Fibroblast of pulmonary artery (primary cell): ENCODE data around the gene OGDH.

Experiments
- DNase-seq: peaks from one replicate; pipeline ENCODE4 v3.0.0-alpha.2; 2010; ENCODE audit warnings: low read depth
- H3K4me3 ChIP-seq: replicated peaks from 2 replicates; pipeline ENCODE4 v1.5.1; 2011; ENCODE audit warnings: low read depth, mild to moderate bottlenecking, control low read depth, low read length, moderate library complexity
- CTCF ChIP-seq: IDR thresholded peaks from 2 replicates; pipeline ENCODE4 v1.5.1; 2011; ENCODE audit warnings: mild to moderate bottlenecking, control low read depth, low read length, inconsistent platforms; ENCODE audit errors: missing control alignments

Gene OGDH

DNA sequence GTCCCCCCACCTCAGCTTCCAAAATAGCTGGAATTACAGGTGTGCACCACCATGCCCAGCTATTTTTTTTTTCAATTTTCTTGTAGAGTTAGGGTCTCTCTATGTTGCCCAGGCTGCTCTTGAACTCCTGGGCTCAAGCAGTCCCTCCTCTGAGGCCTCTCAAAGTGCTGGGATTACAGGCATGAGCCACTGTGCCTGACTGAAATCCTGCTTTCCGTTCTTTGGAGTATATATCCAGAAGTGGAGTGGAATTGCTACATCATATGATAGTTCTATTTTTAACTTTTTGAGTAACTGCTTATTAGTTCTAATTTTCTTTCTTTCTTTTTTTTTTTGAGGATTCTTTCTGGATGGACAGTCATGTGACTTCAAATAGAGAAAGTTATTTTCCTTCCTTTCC, 79.3 kb downstream of the OGDH start:
- no peak overlapping the region for H3K4me3 ChIP-seq
- no peak for DNase-seq
- no peak for TF ChIP-seq CTCF

GRCh38 chr7:44689427-44689826, 83.0 kb downstream of the OGDH start:
- H3K4me3 ChIP-seq: no peak overlapping the region
- no peak for TF ChIP-seq CTCF
- no peak for DNase-seq

DNA sequence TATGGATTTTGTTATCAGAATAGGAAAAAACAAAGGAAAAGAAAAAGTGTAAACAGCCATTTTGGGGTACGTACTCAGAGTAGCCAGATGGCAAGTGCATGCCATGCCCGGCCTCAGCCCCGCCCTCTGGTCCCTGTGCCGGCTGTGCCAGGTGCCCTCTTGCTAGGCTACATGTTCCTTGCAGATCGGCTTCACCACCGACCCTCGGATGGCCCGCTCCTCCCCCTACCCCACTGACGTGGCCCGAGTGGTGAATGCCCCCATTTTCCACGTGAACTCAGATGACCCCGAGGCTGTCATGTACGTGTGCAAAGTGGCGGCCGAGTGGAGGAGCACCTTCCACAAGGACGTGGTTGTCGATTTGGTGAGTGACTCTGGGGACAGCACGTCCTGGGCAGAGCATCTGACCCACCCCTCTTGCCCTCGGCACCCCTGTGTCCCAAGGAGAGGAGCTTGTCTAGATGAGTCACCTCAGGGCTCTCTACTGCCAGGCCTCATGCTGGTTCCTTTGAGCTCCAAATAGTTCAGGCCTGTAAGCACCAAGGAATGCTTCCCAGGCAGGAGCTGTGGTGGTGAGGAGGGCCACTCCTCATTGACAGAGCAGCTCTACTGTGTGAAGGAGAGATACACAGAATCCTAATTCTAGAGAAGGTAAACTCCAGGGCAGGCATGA, 87.3 kb downstream of the OGDH start:
- no peak for TF ChIP-seq CTCF
- DNase-seq: peak; percentile 33
- no peak overlapping the region for H3K4me3 ChIP-seq

DNA sequence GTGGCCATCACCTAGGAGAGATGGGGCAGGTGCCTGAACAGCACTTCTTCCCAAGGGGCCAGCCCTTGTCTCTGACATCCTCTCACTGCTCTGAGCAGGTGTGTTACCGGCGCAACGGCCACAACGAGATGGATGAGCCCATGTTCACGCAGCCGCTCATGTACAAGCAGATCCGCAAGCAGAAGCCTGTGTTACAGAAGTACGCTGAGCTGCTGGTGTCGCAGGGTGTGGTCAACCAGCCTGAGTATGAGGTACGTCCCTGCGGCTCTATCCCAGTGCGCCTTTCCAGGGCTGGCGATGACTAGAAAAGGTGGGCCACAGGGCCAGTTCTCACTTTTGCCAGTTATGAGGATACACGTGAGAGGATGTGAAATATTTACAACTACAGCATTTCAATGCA, 87.9 kb downstream of the OGDH start:
- TF ChIP-seq CTCF: no peak
- H3K4me3 ChIP-seq: no peak overlapping the region
- no peak for DNase-seq

- no peak for DNase-seq
- TF ChIP-seq CTCF: no peak
- no peak overlapping the region for H3K4me3 ChIP-seq
Measured at GRCh38 chr7:44694766-44695165, 88.3 kb downstream of the OGDH start.

- no peak overlapping the region for H3K4me3 ChIP-seq
- DNase-seq: no peak
- no peak for TF ChIP-seq CTCF
Measured at GRCh38 chr7:44695756-44696155, 89.3 kb downstream of the OGDH start.

- DNase-seq: no peak
- H3K4me3 ChIP-seq: no peak overlapping the region
- no peak for TF ChIP-seq CTCF
Measured at GRCh38 chr7:44696728-44697127, 90.3 kb downstream of the OGDH start.
